Measurements from ENCODE around the gene HOXA13. TPM values are rescaled to one million over a fixed set of nuclear protein-coding genes. Genes with fewer than 3 reads are reported as not detected.

Gene HOXA13
- total and polyA plus RNA-seq, 11 donors, result not detected

GRCh38 chr7:27191833-27192545 lies 7.9 kb downstream of the HOXA13 start:
- ATAC-seq (no peak), DNase-seq (no peak)
- Histone ChIP-seq H3K9me3 (no peaks in the 10 kb centered on the region), H3K27ac (peak overlapping the region in 1 of 12 donors; percentile 91), H3K27me3 (peaks cover 85 to 100% (median 98%) of the 10 kb centered on the region in 9 donors), H3K4me3 (peak overlapping the region in 8 of 12 donors; percentile 2 to 51 (median 28)), H3K4me1 (peaks cover 4 to 40% (median 26%) of the 10 kb centered on the region in 12 donors), H3K36me3 (no peaks in the 10 kb centered on the region)
- 8 to 19% (median 13%) methylated on average over 29 to 42 of the region's 42 CpGs for WGBS, 4 donors
- intact Hi-C loops (cut with DNase I), result loop anchor here in 8 of 10 donors (10.0 kb wide), 5 partner anchors 593 to 903 kb away; no protein-coding TSS in a partner anchor
- TF ChIP-seq CTCF (IDR thresholded peaks at IDR 0.05) (no peak), POLR2A (IDR thresholded peaks at IDR 0.05) (no peak)

GRCh38 chr7:27191161-27191731 lies 8.6 kb downstream of the HOXA13 start:
- WGBS, 4 donors, result 26 to 37% (median 29%) methylated on average over 15 of the region's 15 CpGs
- ATAC-seq (no peak), DNase-seq (no peak)
- H3K9me3 ChIP-seq, result no peaks in the 10 kb centered on the region
- H3K27ac ChIP-seq, result peak overlapping the region in 1 of 12 donors; percentile 91
- H3K4me1 ChIP-seq, result peaks cover 4 to 40% (median 26%) of the 10 kb centered on the region in 12 donors
- H3K36me3 ChIP-seq, result no peaks in the 10 kb centered on the region
- peaks cover 82 to 100% (median 98%) of the 10 kb centered on the region in 9 donors for H3K27me3 ChIP-seq
- intact Hi-C loops (cut with DNase I), result loop anchor here in 8 of 10 donors (10.0 kb wide), 5 partner anchors 594 to 904 kb away; no protein-coding TSS in a partner anchor
- H3K4me3 ChIP-seq, result no peak overlapping the region
- TF ChIP-seq POLR2A (IDR thresholded peaks at IDR 0.05), result no peak
- TF ChIP-seq CTCF (IDR thresholded peaks at IDR 0.05), result no peak

- H3K9me3 ChIP-seq, result no peaks in the 10 kb centered on the region
Measured at GRCh38 chr7:27189997-27190748, 9.7 kb downstream of the HOXA13 start.

More at GRCh38 chr7:27189997-27190748, 9.7 kb downstream of the HOXA13 start:
- Histone ChIP-seq H3K27ac (peak overlapping the region in 1 of 12 donors; percentile 91), H3K27me3 (peaks cover 84 to 100% (median 98%) of the 10 kb centered on the region in 9 donors), H3K4me3 (no peak overlapping the region), H3K4me1 (peaks cover 4 to 48% (median 26%) of the 10 kb centered on the region in 12 donors), H3K36me3 (no peaks in the 10 kb centered on the region)
- intact Hi-C loops (cut with DNase I), result loop anchor here in 8 of 10 donors (10.0 kb wide), 5 partner anchors 595 to 905 kb away; no protein-coding TSS in a partner anchor
- ATAC-seq, result no peak
- DNase-seq, result no peak
- TF ChIP-seq CTCF (IDR thresholded peaks at IDR 0.05), result no peak
- no peak for TF ChIP-seq POLR2A (IDR thresholded peaks at IDR 0.05)
- WGBS, 4 donors, result 33 to 42% (median 39%) methylated on average over 7 of the region's 7 CpGs

All from heart left ventricle (tissue), 16 donors.